Gastrocnemius medialis (tissue), 4 donors: ENCODE results near the gene CAPG. TPM values are rescaled to one million over a fixed set of nuclear protein-coding genes. Genes with fewer than 3 reads are reported as not detected.
A peak's percentile ranks its signal among the peaks of the same experiment; 100 is the strongest.

ENCODE experiments used
- ATAC-seq, 2 donors: fragments of 150-250 bp; one replicate each; pipeline ENCODE4 v1.9.1; 2016
- DNase-seq, 2 donors: peaks; one replicate each; pipeline ENCODE4 v3.0.0-alpha.2; 2019
- H3K27ac ChIP-seq, 4 donors: fragments of 200-600 bp; sonication (generic); 1 replicate in 1 of 4; 2 replicates in 3 of 4; pipeline ENCODE4 v1.5.1; 2016 to 2018; ENCODE audit warnings: mild to moderate bottlenecking in 2 of 4, moderate library complexity in 1 of 4
- H3K27me3 ChIP-seq, 3 donors: fragments of 200-600 bp; sonication (generic) in 2 of 3; 1 replicate in 1 of 3; 2 replicates in 2 of 3; pipeline versions ENCODE4 v1.5.1 to v1.6.0; 2016 to 2019; ENCODE audit warnings: mild to moderate bottlenecking in 1 of 3, moderate library complexity in 1 of 3
- H3K36me3 ChIP-seq, 2 donors: fragments of 200-600 bp; sonication (generic) in 1 of 2; one replicate each; pipeline ENCODE4 v1.5.1; 2017 to 2018
- H3K4me1 ChIP-seq, 2 donors: fragments of 200-600 bp; sonication (generic) in 1 of 2; one replicate each; pipeline ENCODE4 v1.5.1; 2016 to 2017; ENCODE audit warnings: mild to moderate bottlenecking in 2 of 2
- H3K4me3 ChIP-seq, 4 donors: fragments of 200-600 bp; sonication (generic) in 3 of 4; 1 replicate in 1 of 4; 2 replicates in 3 of 4; pipeline ENCODE4 v1.5.1; 2016 to 2019; ENCODE audit warnings: mild to moderate bottlenecking in 2 of 4
- H3K9me3 ChIP-seq, 3 donors: fragments of 200-600 bp; sonication (generic) in 2 of 3; 1 replicate in 1 of 3; 2 replicates in 2 of 3; pipeline ENCODE4 v1.5.1; 2016 to 2019
- POLR2A ChIP-seq, 2 donors: fragments of 450-650 bp; IDR thresholded peaks; one replicate each; pipeline ENCODE4 v1.6.1; 2017; ENCODE audit warnings: antibody characterized with exemption in 2 of 2, mild to moderate bottlenecking in 2 of 2, moderate library complexity in 2 of 2
- in situ Hi-C, 4 donors: fragments of 200-750 bp; cut with MboI; loops; one replicate each; pipeline versions ENCODE4 v1.15.0 to v1.8.0; 2017; ENCODE audit warnings: low sequenced_read_pairs in 4 of 4
- intact Hi-C: fragments of 100-400 bp; cut with DNase I; formaldehyde crosslinking; loops from one replicate; pipeline ENCODE4 v1.15.1; 2023; ENCODE audit warnings: low total_unique reads
- total RNA-seq, 4 donors: library from RNA; depleted of rRNA; stranded (reverse); fragments of >200 nt; gene quantifications; one replicate each; pipeline versions ENCODE4 v1.1.0 to v1.2.3, GENCODE V29; 2016
- TF ChIP-seq, protein P1 (sequence below), 5 experiments: fragments of 450-650 bp in 3 of 5; fragments of 200-600 bp in 2 of 5; sonication (generic) in 2 of 5; IDR thresholded peaks in 4 of 5; conservative IDR thresholded peaks in 1 of 5; 1 replicate in 4 of 5; 2 replicates in 1 of 5; pipeline ENCODE4 v1.5.1; 2016 to 2019; ENCODE audit warnings: antibody characterized with exemption in 5 of 5, mild to moderate bottlenecking in 3 of 5, moderate library complexity in 3 of 5

Gene CAPG
- total RNA-seq, 4 donors from 2014 or later, result 15.9 to 35.6 (median 23.1) TPM

DNA sequence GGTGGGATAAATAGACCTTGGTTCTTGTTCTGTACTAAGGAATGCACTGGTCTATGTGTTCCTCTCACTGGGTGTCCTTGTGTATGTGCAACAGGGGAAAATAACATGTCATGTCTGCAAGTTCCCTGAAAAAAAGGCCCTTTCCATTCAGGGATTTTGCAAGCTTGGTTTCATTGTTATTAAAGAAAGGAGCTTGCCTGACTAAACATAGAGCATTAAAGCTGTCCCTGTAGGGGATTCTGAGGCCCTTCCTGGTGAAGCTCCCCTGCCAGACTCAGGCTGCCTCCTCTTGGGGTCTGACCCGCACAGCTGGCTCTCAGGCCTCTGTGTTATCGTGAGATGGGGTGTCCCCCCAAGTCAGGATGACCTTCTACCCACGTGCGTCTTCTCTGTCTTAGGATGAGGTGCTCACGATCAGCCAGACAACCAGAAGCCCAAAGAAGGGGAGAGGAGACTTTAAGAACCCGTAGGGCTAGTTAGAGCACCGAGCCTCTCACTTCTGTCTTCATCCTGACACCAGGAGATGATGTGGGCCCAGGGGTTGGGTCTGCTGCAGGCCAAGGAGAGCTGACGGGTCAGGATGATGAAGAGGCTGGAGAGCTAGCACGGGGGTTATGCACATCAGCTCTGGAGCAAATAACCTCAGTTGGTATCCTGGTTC lies 21.2 kb downstream of the CAPG start:
- peak in 1 of 2 donors; percentile 8 for DNase-seq
- Histone ChIP-seq H3K36me3 (peaks cover 0 to 56% of the 10 kb centered on the region in 2 donors), H3K27ac (no peak overlapping the region), H3K9me3 (no peaks in the 10 kb centered on the region), H3K27me3 (no peaks in the 10 kb centered on the region), H3K4me3 (no peak overlapping the region), H3K4me1 (peaks cover 5 to 8% of the 10 kb centered on the region in 2 donors)
- intact Hi-C loops, result no loop called here
- no peak for ATAC-seq
- in situ Hi-C loops, result no loop called here
- TF ChIP-seq POLR2A (IDR thresholded peaks at IDR 0.05), result no peak
- TF ChIP-seq, protein P1, sequence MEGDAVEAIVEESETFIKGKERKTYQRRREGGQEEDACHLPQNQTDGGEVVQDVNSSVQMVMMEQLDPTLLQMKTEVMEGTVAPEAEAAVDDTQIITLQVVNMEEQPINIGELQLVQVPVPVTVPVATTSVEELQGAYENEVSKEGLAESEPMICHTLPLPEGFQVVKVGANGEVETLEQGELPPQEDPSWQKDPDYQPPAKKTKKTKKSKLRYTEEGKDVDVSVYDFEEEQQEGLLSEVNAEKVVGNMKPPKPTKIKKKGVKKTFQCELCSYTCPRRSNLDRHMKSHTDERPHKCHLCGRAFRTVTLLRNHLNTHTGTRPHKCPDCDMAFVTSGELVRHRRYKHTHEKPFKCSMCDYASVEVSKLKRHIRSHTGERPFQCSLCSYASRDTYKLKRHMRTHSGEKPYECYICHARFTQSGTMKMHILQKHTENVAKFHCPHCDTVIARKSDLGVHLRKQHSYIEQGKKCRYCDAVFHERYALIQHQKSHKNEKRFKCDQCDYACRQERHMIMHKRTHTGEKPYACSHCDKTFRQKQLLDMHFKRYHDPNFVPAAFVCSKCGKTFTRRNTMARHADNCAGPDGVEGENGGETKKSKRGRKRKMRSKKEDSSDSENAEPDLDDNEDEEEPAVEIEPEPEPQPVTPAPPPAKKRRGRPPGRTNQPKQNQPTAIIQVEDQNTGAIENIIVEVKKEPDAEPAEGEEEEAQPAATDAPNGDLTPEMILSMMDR (IDR thresholded peaks at IDR 0.05 in 4 of 5, conservative IDR thresholded peaks at IDR 0.05 in 1 of 5), result no peak

DNA sequence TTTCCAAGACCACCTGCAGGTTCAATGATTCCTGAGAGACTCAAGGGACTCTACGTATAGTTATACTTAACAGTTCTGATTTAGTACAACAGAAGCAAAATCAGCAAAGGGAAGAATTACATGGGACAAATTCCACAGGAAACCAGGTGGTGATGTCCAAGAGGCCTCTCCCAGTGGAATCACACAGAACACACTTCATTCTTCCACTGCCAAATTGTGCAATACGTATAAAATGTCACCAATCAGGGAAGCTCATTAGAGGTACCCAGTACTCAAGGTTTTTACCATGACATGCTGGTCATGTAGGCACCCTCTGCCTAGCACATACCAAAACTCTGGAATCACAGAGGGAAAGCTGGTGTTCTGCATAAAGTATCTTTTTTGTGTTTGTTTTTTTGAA lies 22.4 kb downstream of the CAPG start:
- Histone ChIP-seq H3K27ac (no peak overlapping the region), H3K4me3 (no peak overlapping the region), H3K36me3 (peaks cover 0 to 56% of the 10 kb centered on the region in 2 donors), H3K9me3 (no peaks in the 10 kb centered on the region), H3K27me3 (no peaks in the 10 kb centered on the region), H3K4me1 (peaks cover 3 to 9% of the 10 kb centered on the region in 2 donors)
- intact Hi-C loops, result no loop called here
- in situ Hi-C loops, result no loop called here
- no peak for ATAC-seq
- TF ChIP-seq, protein P1 (IDR thresholded peaks at IDR 0.05 in 4 of 5, conservative IDR thresholded peaks at IDR 0.05 in 1 of 5), result no peak
- TF ChIP-seq POLR2A (IDR thresholded peaks at IDR 0.05), result no peak
- no peak for DNase-seq

DNA sequence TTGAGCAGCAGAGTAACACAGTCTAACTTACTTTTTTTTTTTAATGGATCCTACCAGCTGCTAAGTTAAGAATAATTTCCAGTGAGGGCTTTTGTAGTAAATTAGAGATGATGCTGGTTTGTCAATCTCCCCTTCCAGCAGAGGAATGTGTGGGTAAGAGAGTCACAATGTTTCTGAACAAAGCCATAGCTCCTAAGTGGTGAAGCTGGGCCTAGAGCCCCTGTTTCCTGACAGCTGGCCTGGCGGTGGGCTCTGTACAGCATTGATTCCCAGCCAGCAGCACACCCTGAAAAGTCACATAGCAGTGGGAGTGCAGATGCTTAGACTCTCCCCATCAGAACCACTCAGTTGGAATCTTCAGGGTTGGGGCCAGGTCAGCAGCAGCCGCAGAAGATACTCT lies 24.4 kb downstream of the CAPG start:
- H3K36me3 ChIP-seq, result peaks cover 0 to 59% of the 10 kb centered on the region in 2 donors
- in situ Hi-C loops, result no loop called here
- TF ChIP-seq, protein P1 (IDR thresholded peaks at IDR 0.05 in 4 of 5, conservative IDR thresholded peaks at IDR 0.05 in 1 of 5), result no peak
- no peak for TF ChIP-seq POLR2A (IDR thresholded peaks at IDR 0.05)

DNA sequence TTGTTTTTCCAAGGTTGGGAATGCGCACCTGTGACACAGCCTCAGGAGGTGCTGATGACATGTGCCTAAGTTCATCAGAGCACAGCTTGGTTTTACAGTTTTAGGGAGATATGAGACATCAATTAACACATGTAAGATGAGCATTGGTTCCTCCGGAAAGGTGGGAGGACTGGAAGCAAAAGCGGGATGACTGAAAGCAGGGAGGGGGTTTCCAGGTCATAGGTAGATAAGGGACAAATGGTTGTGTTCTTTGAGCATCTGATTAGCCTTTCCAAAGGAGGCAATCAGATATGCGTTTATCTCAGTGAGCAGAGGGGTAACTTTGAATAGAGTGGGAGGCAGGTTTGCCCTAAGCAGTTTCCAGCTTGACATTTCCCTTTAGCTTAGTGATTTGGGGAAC lies 26.3 kb downstream of the CAPG start:
- Histone ChIP-seq H3K36me3 (peaks cover 0 to 62% of the 10 kb centered on the region in 2 donors), H3K4me1 (peaks cover 3 to 12% of the 10 kb centered on the region in 2 donors), H3K27me3 (no peaks in the 10 kb centered on the region), H3K4me3 (no peak overlapping the region), H3K27ac (peak overlapping the region; percentile 71 to 83 (median 77)), H3K9me3 (no peaks in the 10 kb centered on the region)
- TF ChIP-seq, protein P1 (IDR thresholded peaks at IDR 0.05 in 4 of 5, conservative IDR thresholded peaks at IDR 0.05 in 1 of 5), result no peak
- no peak for TF ChIP-seq POLR2A (IDR thresholded peaks at IDR 0.05)
- intact Hi-C loops (loop anchor here (2.0 kb wide), 1 partner anchor 29 kb away; the partner anchor contains the start of genes ELMOD3 and RETSAT), in situ Hi-C loops (no loop called here)
- DNase-seq (no peak), ATAC-seq (no peak)

More for the DNA sequence above, 24.4 kb downstream of the CAPG start:
- Histone ChIP-seq H3K27me3 (no peaks in the 10 kb centered on the region), H3K4me3 (no peak overlapping the region), H3K27ac (peak overlapping the region in 2 of 4 donors; percentile 8 to 83), H3K4me1 (peaks cover 3 to 12% of the 10 kb centered on the region in 2 donors), H3K9me3 (no peaks in the 10 kb centered on the region)
- ATAC-seq (no peak), DNase-seq (no peak)
- intact Hi-C loops, result no loop called here
